HG03442 (cell line): ENCODE measurements around the gene GARNL3.

ENCODE experiments used
- ATAC-seq: cut with Tn5 transposase; IDR thresholded peaks from one replicate; pipeline ENCODE4 v1.9.1; 2021; ENCODE audit warnings: mild to moderate bottlenecking, moderate library complexity; ENCODE audit not compliant: unreplicated experiment

GARNL3 gene

DNA sequence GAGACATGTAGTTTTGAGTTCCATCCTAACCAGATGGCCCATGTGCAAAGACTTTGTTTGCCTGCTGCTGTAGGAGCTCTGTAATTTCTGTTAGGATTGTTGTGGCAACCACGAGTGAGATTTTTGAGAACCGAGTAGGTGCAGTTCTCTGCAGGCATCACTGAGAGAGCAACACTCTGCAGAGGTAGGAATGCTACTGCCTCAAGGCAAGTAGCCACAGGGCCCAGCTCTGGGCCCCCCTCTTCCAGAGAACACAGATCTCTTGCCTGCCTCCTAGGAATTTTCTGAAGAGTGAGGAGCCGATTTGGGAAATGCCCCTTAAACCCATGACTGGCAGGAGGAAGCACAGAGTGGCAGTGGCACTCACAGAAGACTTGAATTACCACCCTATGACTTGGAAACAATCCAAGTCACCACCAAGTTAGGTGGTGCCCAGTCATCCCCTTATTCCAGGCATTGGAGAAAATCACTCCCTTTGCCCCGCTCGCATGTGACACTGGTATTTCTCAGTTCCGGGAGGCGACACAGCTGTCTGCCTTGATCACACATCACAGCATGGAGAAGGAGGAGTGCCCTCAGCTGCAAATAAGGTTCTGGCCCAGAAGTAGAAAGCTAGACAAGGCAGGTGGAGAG, 79.9 kb downstream of the GARNL3 start:
- no peak for ATAC-seq

DNA sequence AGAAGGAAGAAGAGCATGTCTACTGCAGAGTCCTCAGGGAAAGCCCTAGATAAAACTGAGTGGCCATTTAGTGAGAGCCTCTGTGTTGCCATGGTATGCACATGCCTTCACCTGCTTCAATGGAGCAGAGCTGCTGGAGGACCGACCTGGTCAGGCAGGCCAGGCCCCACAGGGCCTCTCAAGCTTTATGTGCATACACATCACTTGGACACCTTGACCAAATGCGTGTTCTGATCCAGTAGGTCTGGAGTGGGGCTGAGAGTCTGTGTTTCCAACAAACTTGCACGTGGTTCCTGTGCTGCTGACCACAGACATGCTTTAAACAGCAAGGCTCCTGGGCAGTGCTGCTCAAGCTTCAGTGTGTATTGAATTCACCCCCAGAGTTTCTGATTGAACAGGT, 81.0 kb downstream of the GARNL3 start:
- no peak for ATAC-seq

DNA sequence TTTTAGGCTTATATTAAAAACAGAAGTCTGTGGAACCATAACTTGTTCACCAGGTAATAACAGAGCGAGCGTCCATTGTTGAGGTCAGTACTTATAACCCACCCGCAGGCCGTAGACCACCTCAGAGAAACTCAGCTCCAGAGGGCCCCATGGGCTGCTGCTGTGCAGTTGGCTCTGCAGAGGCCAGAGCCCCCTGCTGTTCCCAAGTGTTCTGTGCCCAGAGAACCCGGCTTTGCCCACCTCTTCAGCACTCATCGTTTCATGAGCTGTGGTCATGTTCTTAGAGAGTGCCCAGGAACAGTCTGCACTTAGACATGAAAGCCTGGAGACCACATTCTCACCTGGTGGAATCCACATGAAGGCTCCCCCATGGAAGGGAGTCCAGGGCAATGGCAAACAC, 82.0 kb downstream of the GARNL3 start:
- no peak for ATAC-seq

- ATAC-seq = no peak
Observed at GRCh38 chr9:127347831-127348776, 83.5 kb downstream of the GARNL3 start.

DNA sequence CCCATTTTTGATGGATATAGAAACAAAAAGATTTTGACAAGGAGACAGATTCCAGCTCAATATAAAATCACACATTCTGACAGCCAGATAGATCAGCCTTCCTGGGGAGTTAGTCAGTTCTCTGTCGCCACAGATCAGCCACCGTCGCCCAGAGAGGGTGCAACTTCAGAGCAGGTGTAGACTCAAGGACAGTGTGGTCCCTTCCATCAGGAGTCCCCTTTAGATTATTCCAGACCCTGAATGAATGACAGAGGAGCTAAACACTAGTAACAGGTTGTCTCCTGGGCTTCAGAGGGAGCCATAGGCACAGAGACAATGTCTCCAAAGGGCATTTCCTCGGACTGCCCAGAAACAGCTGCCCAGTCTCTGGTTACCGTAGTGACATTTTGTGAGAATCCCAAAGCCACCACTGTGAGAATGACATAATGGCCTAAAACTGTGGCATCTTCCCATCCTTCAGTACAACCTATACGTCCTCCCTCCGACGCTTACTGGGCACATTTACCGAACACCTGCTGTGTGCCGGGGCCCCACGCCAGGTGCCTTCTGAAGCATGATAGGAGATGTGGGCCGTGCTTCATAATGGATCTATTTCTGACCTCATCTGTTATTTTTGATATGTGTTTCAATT, 85.0 kb downstream of the GARNL3 start:
- ATAC-seq = no peak

- no peak for ATAC-seq
Observed at GRCh38 chr9:127351182-127352166, 86.9 kb downstream of the GARNL3 start.

- no peak for ATAC-seq
Observed at GRCh38 chr9:127353882-127354281, 89.3 kb downstream of the GARNL3 start.

DNA sequence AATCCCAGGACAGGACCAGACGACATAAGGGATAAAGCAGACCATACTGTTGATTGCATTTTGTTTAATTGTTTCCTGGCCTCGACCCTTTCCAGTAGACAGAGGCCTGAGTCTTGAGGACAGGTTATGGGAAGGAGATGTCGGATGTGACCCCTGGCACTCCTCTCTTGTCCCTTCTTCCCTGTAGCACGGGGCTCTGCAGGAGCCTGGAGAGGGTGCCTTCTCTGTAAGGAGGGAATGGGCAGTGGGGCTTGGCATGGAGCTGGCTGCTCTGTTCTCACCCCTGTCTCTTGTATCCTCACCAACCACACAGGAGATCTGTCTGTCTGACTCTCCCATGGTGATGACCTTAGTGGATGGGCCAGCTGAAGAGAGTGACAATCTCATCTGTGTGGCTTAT, 92.3 kb downstream of the GARNL3 start:
- ATAC-seq = no peak

- no peak for ATAC-seq
Observed at GRCh38 chr9:127358023-127358535, 93.5 kb downstream of the GARNL3 start.

GRCh38 chr9:127358770-127359169, 94.2 kb downstream of the GARNL3 start:
- no peak for ATAC-seq

GRCh38 chr9:127360250-127360649, 95.7 kb downstream of the GARNL3 start:
- ATAC-seq = no peak

- no peak for ATAC-seq
Observed at GRCh38 chr9:127360829-127361228, 96.3 kb downstream of the GARNL3 start.

- ATAC-seq = no peak
Observed at GRCh38 chr9:127361561-127361960, 97.0 kb downstream of the GARNL3 start.

DNA sequence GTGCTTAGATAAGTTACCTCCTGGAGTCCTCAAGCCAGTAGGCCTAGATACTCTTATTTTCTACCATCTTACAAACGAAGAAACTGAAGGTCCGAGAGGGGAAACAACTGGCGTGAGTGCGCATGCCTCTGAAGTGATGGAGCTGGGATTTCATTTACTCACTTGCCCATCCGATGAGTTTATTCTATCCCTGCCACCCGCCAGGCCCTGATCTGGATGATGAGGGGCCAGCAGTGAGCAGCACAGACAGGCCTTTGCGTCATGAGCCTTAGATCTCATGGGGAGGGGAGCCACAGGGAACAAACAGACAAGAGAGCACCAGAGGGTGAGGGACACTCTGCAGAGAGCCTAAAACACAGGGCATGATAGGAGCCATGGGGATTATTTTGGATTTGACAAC, 98.3 kb downstream of the GARNL3 start:
- ATAC-seq = no peak

GRCh38 chr9:127365461-127365860, 100.9 kb downstream of the GARNL3 start:
- no peak for ATAC-seq

DNA sequence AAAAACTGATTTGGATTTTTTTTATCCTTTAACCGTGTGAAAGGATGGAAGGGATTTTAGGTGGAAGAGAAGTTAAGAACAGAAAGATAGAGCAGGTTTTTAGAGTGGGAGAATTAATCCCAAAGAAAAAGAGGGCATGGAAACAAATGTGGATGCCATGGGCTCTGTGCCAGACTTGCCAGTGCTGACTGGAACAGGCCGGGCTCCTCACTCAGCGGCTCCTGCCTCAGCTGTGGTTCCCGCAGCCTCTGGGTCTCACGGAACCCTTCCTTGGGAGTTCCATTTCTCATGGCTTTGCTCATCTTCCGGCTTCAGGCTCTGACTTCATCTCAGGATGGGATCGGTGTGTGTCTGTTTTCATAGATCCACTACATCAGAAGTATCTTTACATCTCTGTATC, 102.0 kb downstream of the GARNL3 start:
- no peak for ATAC-seq

- ATAC-seq = no peak
Observed at GRCh38 chr9:127368852-127369402, 104.4 kb downstream of the GARNL3 start.

- ATAC-seq = no peak
Observed at GRCh38 chr9:127369428-127369827, 104.9 kb downstream of the GARNL3 start.

DNA sequence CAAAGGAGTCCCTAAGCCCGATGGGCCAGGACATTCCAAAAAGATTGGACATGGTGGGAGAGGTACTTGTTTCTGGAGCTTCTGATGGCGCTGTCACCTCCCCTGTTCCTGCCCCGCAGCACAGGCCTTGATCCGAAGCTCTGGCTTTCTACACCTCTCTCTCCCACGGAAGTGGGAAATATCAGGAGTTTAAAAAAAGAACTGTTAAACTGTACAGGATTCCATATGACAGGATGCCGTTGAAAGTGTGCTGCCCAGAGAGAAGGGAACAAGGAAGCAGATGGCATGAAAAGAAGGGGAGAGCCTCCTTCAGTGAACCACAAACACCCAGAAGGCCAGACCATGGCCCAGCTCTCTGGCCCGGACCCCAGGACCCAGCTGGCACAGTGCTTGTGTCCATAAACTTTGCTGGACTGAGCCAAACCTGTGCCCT, 105.6 kb downstream of the GARNL3 start:
- ATAC-seq = no peak
